MM.1S (cell line): ENCODE results near the gene ARID4B.

Source experiments
- CTCF ChIP-seq: fragments of 300-600 bp; sonication (generic); IDR thresholded peaks from 2 replicates; pipeline ENCODE4 v1.5.1; 2016; ENCODE audit warnings: antibody characterized with exemption, low read length, mixed read lengths
- EZH2 ChIP-seq: fragments of 300-600 bp; sonication (generic); optimal IDR thresholded peaks from 2 replicates; pipeline ENCODE3; 2017; ENCODE audit warnings: low read depth, mild to moderate bottlenecking, antibody characterized with exemption, low read length, mixed read lengths
- EZH2phosphoT487 ChIP-seq: fragments of 300-600 bp; sonication (generic); IDR thresholded peaks from 2 replicates; pipeline ENCODE4 v1.6.1; 2018; ENCODE audit warnings: antibody characterized with exemption, low read length

GRCh38 chr1:235169986-235170385 lies 158.0 kb downstream of the ARID4B start:
- TF ChIP-seq EZH2phosphoT487, result no peak
- TF ChIP-seq CTCF, result no peak
- TF ChIP-seq EZH2, result no peak
